Measurements from ENCODE around the gene JCAD. TPM values are rescaled to one million over a fixed set of nuclear protein-coding genes. Genes with fewer than 3 reads are reported as not detected.
"Not testable (repeated sequence)": the region's sequence is repeated elsewhere in the genome, so short reads cannot be mapped to it uniquely, and the experiment has no call there.

Gene JCAD
- total and polyA plus RNA-seq, 7 experiments from 2014 or later, result 0.44 to 0.56 TPM; not detected in 5

- H3K4me3 Mint-ChIP-seq; intact Hi-C loops (cut with micrococcal nuclease); DNase-seq; H3K36me3 ChIP-seq (ENCODE audit: control insufficient read depth in 2 of 3, insufficient read depth in 3 of 3, low read length in 3 of 3); H3K4me3 ChIP-seq (ENCODE audit: low read length); ATAC-seq; H3K27ac ChIP-seq (ENCODE audit: low read depth, low read length); H3K4me1 ChIP-seq (ENCODE audit: control insufficient read depth in 2 of 2, insufficient read depth in 2 of 2, low read length in 2 of 2); H3K9me3 Mint-ChIP-seq; H3K27me3 ChIP-seq (ENCODE audit: control insufficient read depth in 2 of 2, insufficient read depth in 2 of 2, low read length in 2 of 2); CTCF ChIA-PET; H3K36me3 Mint-ChIP-seq; H3K27ac Mint-ChIP-seq; H3K9me3 ChIP-seq (ENCODE audit: control insufficient read depth in 2 of 3, low read length in 3 of 3): not testable (repeated sequence)
- POLR2A ChIA-PET, result interaction anchor here (0.9 kb wide), 1 partner anchor 1429 kb away, joined by 3 read pairs; no protein-coding TSS in a partner anchor
- Mint-ChIP-seq H3K27me3 (peaks cover 29 to 77% (median 62%) of the 10 kb centered on the region in 5 donors), H3K4me1 (peaks cover 0 to 24% (median 9%) of the 10 kb centered on the region in 7 donors)
Measured at GRCh38 chr10:30005116-30005515, 54.3 kb downstream of the JCAD start.

DNA sequence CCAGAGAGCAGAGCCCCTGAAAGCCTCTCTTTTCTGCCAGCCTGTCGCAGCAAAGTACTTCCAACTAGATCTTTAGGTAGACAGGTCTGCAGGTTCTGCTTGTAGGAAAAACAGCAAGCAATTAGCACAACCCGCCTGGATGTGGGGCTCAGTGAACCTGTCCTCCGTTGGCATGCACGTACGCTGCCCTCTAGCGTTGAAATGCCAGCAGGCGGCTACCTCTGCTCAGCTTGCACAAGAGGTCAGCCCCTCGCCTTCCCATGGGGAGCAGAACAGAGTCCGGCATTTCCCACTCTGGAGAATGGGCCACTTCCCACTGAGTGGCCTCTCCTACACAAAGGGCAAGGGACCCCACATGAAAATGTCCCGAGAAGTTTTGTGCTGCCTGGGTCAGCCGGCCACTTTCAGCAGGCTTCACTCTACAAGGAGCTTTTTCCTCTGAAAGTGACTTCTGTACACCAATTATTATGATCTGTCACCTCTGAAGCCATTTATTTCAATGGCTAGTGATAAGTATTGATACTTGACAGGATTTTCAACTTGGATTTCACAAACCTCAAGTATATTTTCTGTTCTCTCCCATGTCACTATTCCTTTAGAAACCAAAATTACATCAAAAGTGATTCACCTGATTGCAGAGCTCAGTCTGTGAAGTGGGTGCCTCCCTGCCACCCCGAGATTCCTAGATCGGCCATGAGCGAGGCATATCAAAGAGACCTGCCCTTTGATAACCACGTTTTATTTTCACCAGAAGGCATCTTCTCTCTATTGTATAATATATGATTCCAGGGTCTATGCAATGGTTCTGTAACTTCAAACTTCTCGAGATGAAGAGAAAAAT is 56.7 kb downstream of the JCAD start:
- CTCF ChIA-PET, result interaction anchor here (0.7 to 1.3 kb wide), 5 partner anchors 10 to 102 kb away, joined by 3 read pairs; no protein-coding TSS in a partner anchor
- peaks cover 41 to 77% (median 68%) of the 10 kb centered on the region in 5 donors for H3K27me3 Mint-ChIP-seq
- H3K36me3 ChIP-seq (ENCODE audit: control insufficient read depth in 2 of 3, insufficient read depth in 3 of 3, low read length in 3 of 3), result no peaks in the 10 kb centered on the region

DNA sequence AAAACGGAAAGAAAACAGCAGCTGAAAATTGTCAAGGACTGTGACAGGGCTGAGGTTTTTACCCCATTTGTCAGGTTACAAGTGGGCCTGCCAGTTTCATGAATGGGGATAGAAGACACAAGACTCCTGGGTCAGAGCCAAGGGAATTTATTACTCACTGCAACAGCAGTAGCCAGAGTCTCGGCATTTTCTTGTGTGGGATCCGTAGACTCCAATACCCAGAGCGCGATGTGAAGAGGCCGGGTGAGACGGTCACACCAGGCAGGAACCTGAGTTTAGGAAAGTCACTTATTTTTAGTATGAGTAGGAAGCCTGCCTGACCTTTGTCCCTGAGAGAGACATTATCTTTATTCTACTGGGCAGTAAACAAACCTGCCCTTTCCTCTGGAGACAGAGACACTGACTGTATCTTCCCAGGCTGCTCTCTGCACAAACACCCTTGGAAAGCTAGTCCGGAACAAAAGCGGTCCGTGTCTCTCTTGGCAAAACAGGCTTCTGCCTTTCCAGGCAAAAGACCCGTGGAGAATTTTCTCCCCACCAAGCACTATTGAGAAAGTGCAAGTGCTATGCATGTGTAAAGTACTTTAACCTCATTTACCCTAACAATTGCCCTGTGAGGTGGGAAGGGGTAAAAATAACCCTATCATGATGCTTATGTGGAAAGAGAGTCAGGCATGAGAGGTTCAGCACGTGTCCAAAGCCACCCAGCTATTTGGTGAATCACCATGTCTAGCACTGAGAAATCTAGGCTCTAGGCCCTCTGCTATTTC is 58.4 kb downstream of the JCAD start:
- no peaks in the 10 kb centered on the region for H3K36me3 ChIP-seq (ENCODE audit: control insufficient read depth in 2 of 3, insufficient read depth in 3 of 3, low read length in 3 of 3)
- ATAC-seq (no peak), DNase-seq (no peak)
- Mint-ChIP-seq H3K27me3 (peaks cover 52 to 76% (median 60%) of the 10 kb centered on the region in 5 donors), H3K4me3 (no peak overlapping the region), H3K36me3 (peaks cover 0 to 3% (median 0%) of the 10 kb centered on the region in 5 donors), H3K4me1 (peaks cover 5 to 19% (median 11%) of the 10 kb centered on the region in 7 donors), H3K9me3 (peaks cover 0 to 3% (median 0%) of the 10 kb centered on the region in 11 donors), H3K27ac (no peak overlapping the region)
- H3K27me3 ChIP-seq (ENCODE audit: control insufficient read depth in 2 of 2, insufficient read depth in 2 of 2, low read length in 2 of 2), result no peaks in the 10 kb centered on the region
- H3K4me1 ChIP-seq (ENCODE audit: control insufficient read depth in 2 of 2, insufficient read depth in 2 of 2, low read length in 2 of 2), result peaks cover 0 to 4% of the 10 kb centered on the region in 2 donors
- intact Hi-C loops (cut with micrococcal nuclease), result no loop called here
- H3K4me3 ChIP-seq (ENCODE audit: low read length), result no peak overlapping the region
- ChIA-PET CTCF (interaction anchor here (0.5 to 3.5 kb wide), 3 partner anchors 10 to 158 kb away, joined by 3 to 19 read pairs (median 3); no protein-coding TSS in a partner anchor), POLR2A (no interaction called here)
- H3K9me3 ChIP-seq (ENCODE audit: control insufficient read depth in 2 of 3, low read length in 3 of 3), result no peaks in the 10 kb centered on the region
- no peak overlapping the region for H3K27ac ChIP-seq (ENCODE audit: low read depth, low read length)

More for the DNA sequence above, 56.7 kb downstream of the JCAD start:
- Histone ChIP-seq H3K4me1 (ENCODE audit: control insufficient read depth in 2 of 2, insufficient read depth in 2 of 2, low read length in 2 of 2) (peaks cover 0 to 4% of the 10 kb centered on the region in 2 donors), H3K27ac (ENCODE audit: low read depth, low read length) (no peak overlapping the region), H3K4me3 (ENCODE audit: low read length) (no peak overlapping the region), H3K9me3 (ENCODE audit: control insufficient read depth in 2 of 3, low read length in 3 of 3) (no peaks in the 10 kb centered on the region), H3K27me3 (ENCODE audit: control insufficient read depth in 2 of 2, insufficient read depth in 2 of 2, low read length in 2 of 2) (no peaks in the 10 kb centered on the region)
- DNase-seq (peak in 8 of 9 donors; percentile 25 to 59 (median 46)), ATAC-seq (peak; percentile 71)
- intact Hi-C loops (cut with micrococcal nuclease), result loop anchor here (1.0 to 2.0 kb wide), 4 partner anchors 24 to 616 kb away; no protein-coding TSS in a partner anchor
- H3K9me3 Mint-ChIP-seq, result peaks cover 0 to 3% (median 0%) of the 10 kb centered on the region in 11 donors
- H3K27ac Mint-ChIP-seq, result peak overlapping the region in 1 of 9 donors; percentile 32
- peaks cover 0 to 3% (median 0%) of the 10 kb centered on the region in 5 donors for H3K36me3 Mint-ChIP-seq
- POLR2A ChIA-PET, result no interaction called here
- peaks cover 5 to 19% (median 11%) of the 10 kb centered on the region in 7 donors for H3K4me1 Mint-ChIP-seq
- H3K4me3 Mint-ChIP-seq, result peak overlapping the region in 1 of 10 donors; percentile 15

DNA sequence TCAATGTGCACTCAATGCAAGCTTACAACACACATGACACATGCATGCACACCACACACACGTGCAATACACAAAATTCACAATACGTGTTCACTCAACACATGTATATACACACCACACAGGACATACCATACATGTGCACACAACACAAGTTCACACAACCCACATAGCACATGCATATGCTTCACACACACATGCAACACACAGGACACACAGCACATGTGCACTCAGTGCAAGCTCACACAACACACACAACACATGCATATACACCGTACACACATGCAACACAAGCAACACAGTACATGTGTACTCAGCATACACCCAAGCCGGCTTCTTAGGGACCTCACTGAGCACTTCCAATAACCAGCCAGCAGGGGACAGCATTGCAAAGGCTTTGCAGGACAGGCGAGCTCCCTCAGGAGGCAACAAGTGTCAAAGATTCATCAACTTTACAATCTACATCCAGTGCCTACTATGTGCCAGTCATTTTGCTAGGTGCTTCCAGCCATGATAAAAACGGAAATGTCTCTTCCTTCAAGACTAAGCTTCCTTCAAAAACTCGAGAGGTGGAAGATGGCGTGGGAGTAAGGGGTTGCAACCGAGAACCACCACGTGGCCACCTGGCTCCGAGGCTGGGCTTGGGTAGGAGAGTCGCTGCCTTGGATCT is 61.1 kb downstream of the JCAD start:
- H3K4me3 ChIP-seq (ENCODE audit: low read length), result no peak overlapping the region
- peak; percentile 45 to 81 (median 72) for DNase-seq
- Mint-ChIP-seq H3K4me1 (peaks cover 5 to 16% (median 11%) of the 10 kb centered on the region in 7 donors), H3K9me3 (peaks cover 0 to 3% (median 0%) of the 10 kb centered on the region in 11 donors), H3K27ac (peak overlapping the region in 1 of 9 donors; percentile 16), H3K27me3 (peaks cover 55 to 79% (median 62%) of the 10 kb centered on the region in 5 donors), H3K4me3 (no peak overlapping the region), H3K36me3 (no peaks in the 10 kb centered on the region)
- ChIA-PET POLR2A (interaction anchor here (0.5 to 0.8 kb wide), 3 partner anchors 349 to 485 kb away, joined by 3 read pairs; no protein-coding TSS in a partner anchor), CTCF (interaction anchor here (0.6 to 3.5 kb wide), 18 partner anchors 9 to 593 kb away, joined by 3 to 19 read pairs (median 4); no protein-coding TSS in a partner anchor)
- intact Hi-C loops (cut with micrococcal nuclease), result loop anchor here (1.0 to 10.0 kb wide), 7 partner anchors 29 to 593 kb away; no protein-coding TSS in a partner anchor
- H3K4me1 ChIP-seq (ENCODE audit: control insufficient read depth in 2 of 2, insufficient read depth in 2 of 2, low read length in 2 of 2), result peaks cover 0 to 4% of the 10 kb centered on the region in 2 donors
- H3K27me3 ChIP-seq (ENCODE audit: control insufficient read depth in 2 of 2, insufficient read depth in 2 of 2, low read length in 2 of 2), result no peaks in the 10 kb centered on the region
- no peaks in the 10 kb centered on the region for H3K9me3 ChIP-seq (ENCODE audit: control insufficient read depth in 2 of 3, low read length in 3 of 3)
- no peaks in the 10 kb centered on the region for H3K36me3 ChIP-seq (ENCODE audit: control insufficient read depth in 2 of 3, insufficient read depth in 3 of 3, low read length in 3 of 3)
- ATAC-seq, result peak; percentile 86
- no peak overlapping the region for H3K27ac ChIP-seq (ENCODE audit: low read depth, low read length)

DNA sequence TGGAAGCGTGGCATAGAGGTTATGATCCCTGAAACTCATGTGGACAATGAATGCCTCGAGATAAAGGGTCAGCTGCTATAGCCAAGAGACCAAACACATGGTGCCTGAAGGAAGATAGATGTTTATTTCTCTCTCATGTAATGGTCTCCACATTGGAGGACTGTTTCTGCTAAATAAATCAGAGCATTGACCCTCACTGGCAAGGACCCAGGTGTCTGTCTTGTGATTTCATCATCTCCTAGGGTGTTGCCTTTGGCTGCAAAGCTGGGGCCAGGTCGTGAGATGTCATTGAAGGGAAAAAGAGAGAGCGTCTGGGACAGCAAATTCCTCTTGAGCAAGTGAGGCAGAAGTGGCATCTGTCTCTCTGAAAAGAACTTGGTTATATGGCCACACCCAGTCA is 64.6 kb downstream of the JCAD start:
- H3K4me3 Mint-ChIP-seq, result no peak overlapping the region
- intact Hi-C loops (cut with micrococcal nuclease), result loop anchor here (5.0 to 10.0 kb wide), 2 partner anchors 320 to 397 kb away; no protein-coding TSS in a partner anchor
- Histone ChIP-seq H3K27ac (ENCODE audit: low read depth, low read length) (no peak overlapping the region), H3K36me3 (ENCODE audit: control insufficient read depth in 2 of 3, insufficient read depth in 3 of 3, low read length in 3 of 3) (no peaks in the 10 kb centered on the region), H3K27me3 (ENCODE audit: control insufficient read depth in 2 of 2, insufficient read depth in 2 of 2, low read length in 2 of 2) (no peaks in the 10 kb centered on the region), H3K4me1 (ENCODE audit: control insufficient read depth in 2 of 2, insufficient read depth in 2 of 2, low read length in 2 of 2) (no peaks in the 10 kb centered on the region), H3K4me3 (ENCODE audit: low read length) (no peak overlapping the region), H3K9me3 (ENCODE audit: control insufficient read depth in 2 of 3, low read length in 3 of 3) (no peaks in the 10 kb centered on the region)
- ChIA-PET POLR2A (no interaction called here), CTCF (no interaction called here)
- H3K4me1 Mint-ChIP-seq, result peaks cover 0 to 7% (median 3%) of the 10 kb centered on the region in 7 donors
- no peak overlapping the region for H3K27ac Mint-ChIP-seq
- peaks cover 43 to 75% (median 58%) of the 10 kb centered on the region in 5 donors for H3K27me3 Mint-ChIP-seq
- no peak for DNase-seq
- no peaks in the 10 kb centered on the region for H3K36me3 Mint-ChIP-seq
- peaks cover 0 to 3% (median 0%) of the 10 kb centered on the region in 11 donors for H3K9me3 Mint-ChIP-seq
- ATAC-seq, result no peak
